Keratinocyte (primary cell): ENCODE results near the gene RBBP9.

Experiments
- EZH2 ChIP-seq: IDR thresholded peaks from one replicate; pipeline ENCODE4 v1.6.1; 2012; ENCODE audit warnings: inconsistent platforms, mild to moderate bottlenecking, low read length, moderate library complexity
- TF ChIP-seq, protein P1 (sequence below), 3 experiments: IDR thresholded peaks in 1 of 3; conservative IDR thresholded peaks in 1 of 3; optimal IDR thresholded peaks in 1 of 3; 2 replicates in 2 of 3; 3 replicates in 1 of 3; pipeline versions ENCODE3 to v1.5.1; 2011; ENCODE audit warnings: low read length in 3 of 3, mild to moderate bottlenecking in 3 of 3, moderate library complexity in 2 of 3, control low read depth in 1 of 3, inconsistent platforms in 1 of 3; ENCODE audit not compliant: insufficient read depth in 2 of 3; ENCODE audit errors: extremely low read depth in 1 of 3

DNA sequence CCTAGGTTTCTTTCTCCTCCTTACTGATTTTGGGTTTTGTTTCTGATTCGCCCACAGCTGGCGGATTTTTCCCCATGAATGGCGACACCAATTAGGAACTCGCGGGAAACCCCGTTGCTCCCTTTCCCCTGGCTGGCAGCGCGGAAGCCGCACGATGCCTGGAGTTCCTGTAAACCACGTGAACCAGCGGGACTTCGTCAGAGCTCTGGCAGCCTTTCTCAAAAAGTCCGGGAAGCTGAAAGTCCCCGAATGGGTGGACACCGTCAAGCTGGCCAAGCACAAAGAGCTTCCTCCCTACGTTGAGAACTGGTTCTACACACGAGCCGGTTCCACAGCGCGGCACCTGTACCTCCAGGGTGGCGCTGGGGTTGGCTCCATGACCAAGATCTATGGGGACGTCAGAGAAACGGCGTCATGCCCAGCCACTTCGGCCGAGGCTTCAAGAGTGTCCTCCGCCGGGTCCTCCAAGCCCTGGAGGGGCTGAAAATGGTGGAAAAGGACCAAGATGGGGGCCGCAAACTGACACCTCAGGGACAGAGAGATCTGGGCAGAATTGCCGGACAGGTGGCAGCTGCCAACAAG, 7.5 kb upstream of the RBBP9 start:
- TF ChIP-seq, protein P1, sequence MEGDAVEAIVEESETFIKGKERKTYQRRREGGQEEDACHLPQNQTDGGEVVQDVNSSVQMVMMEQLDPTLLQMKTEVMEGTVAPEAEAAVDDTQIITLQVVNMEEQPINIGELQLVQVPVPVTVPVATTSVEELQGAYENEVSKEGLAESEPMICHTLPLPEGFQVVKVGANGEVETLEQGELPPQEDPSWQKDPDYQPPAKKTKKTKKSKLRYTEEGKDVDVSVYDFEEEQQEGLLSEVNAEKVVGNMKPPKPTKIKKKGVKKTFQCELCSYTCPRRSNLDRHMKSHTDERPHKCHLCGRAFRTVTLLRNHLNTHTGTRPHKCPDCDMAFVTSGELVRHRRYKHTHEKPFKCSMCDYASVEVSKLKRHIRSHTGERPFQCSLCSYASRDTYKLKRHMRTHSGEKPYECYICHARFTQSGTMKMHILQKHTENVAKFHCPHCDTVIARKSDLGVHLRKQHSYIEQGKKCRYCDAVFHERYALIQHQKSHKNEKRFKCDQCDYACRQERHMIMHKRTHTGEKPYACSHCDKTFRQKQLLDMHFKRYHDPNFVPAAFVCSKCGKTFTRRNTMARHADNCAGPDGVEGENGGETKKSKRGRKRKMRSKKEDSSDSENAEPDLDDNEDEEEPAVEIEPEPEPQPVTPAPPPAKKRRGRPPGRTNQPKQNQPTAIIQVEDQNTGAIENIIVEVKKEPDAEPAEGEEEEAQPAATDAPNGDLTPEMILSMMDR (optimal IDR thresholded peaks at IDR 0.05 in 1 of 3, IDR thresholded peaks at IDR 0.05 in 1 of 3, conservative IDR thresholded peaks at IDR 0.05 in 1 of 3; ENCODE audit: extremely low read depth in 1 of 3, insufficient read depth in 2 of 3, low read length in 3 of 3), result no peak
- no peak for TF ChIP-seq EZH2
